H1 (cell line): Measurements from ENCODE around the gene FBXW8.

Source experiments
- HDAC2 ChIP-seq, 2 experiments: fragments of 300-600 bp in 1 of 2; sonication (generic) in 1 of 2; IDR thresholded peaks; 2 replicates each; pipeline ENCODE4 v1.6.1; 2011 to 2012; ENCODE audit warnings: low read depth in 2 of 2, low read length in 2 of 2, mild to moderate bottlenecking in 2 of 2, moderate library complexity in 2 of 2, borderline replicate concordance in 1 of 2, inconsistent platforms in 1 of 2
- TAF1 ChIP-seq: IDR thresholded peaks from 2 replicates; pipeline ENCODE4 v1.6.1; 2011; ENCODE audit warnings: mild to moderate bottlenecking, low read depth, low read length

- TF ChIP-seq HDAC2 (IDR thresholded peaks at IDR 0.05; ENCODE audit: borderline replicate concordance in 1 of 2, low read depth in 2 of 2, low read length in 2 of 2): no peak
- TF ChIP-seq TAF1: no peak
These were observed 107.5 kb downstream of the FBXW8 start for GRCh38 chr12:117018276-117018675.
